PC-9 (cell line): Measurements from ENCODE around the gene ARRDC1. TPM values are rescaled to one million over a fixed set of nuclear protein-coding genes. Genes with fewer than 3 reads are reported as not detected.

Experiments
- BruUV-seq: library from RNA; stranded (reverse); fragments of 400-500 nt; replicated peaks from 2 replicates; lab custom pipeline; 2021; lab: Mats Ljungman, UMichigan
- CTCF ChIA-PET: fragments of 300-600 bp; sonication (Branson Sonifier 250); formaldehyde crosslinking; loops from one replicate; lab custom pipeline; 2022; ENCODE audit warnings: antibody characterized with exemption; lab: Charles Lee
- POLR2A ChIA-PET: fragments of 300-600 bp; sonication (Branson Sonifier 250); formaldehyde crosslinking; loops from one replicate; lab custom pipeline; 2022; ENCODE audit warnings: antibody characterized with exemption; ENCODE audit not compliant: unreplicated experiment; lab: Charles Lee
- DNase-seq, 2 experiments: peaks; one replicate each; pipeline versions ENCODE4 v3.0.0 to v3.0.0-alpha.2; 2015 to 2022; ENCODE audit warnings: mixed read lengths in 1 of 2
- H2AFZ ChIP-seq: fragments of 200-600 bp; sonication (generic); 2 replicates; pipeline ENCODE4 v1.8.1; 2017; ENCODE audit warnings: antibody characterized with exemption
- H3F3A ChIP-seq: fragments of 200-600 bp; sonication (generic); 2 replicates; pipeline ENCODE4 v1.8.1; 2017; ENCODE audit warnings: antibody characterized with exemption, mild to moderate bottlenecking, low read depth; ENCODE audit not compliant: insufficient read depth
- H3K27ac ChIP-seq: fragments of 200-600 bp; sonication (generic); 2 replicates; pipeline ENCODE4 v1.6.1; 2016; ENCODE audit warnings: mixed run types
- H3K27me3 ChIP-seq: fragments of 200-600 bp; sonication (generic); 2 replicates; pipeline ENCODE4 v1.6.1; 2016; ENCODE audit warnings: low read depth, mixed run types; ENCODE audit not compliant: insufficient read depth
- H3K36me3 ChIP-seq: fragments of 200-600 bp; sonication (generic); 2 replicates; pipeline ENCODE4 v1.6.1; 2016; ENCODE audit warnings: low read depth, mixed run types
- H3K4me1 ChIP-seq: fragments of 200-600 bp; sonication (generic); replicated peaks from 2 replicates; pipeline ENCODE4 v1.6.1; 2016; ENCODE audit warnings: mixed run types; ENCODE audit not compliant: insufficient read depth
- H3K4me2 ChIP-seq: fragments of 200-600 bp; sonication (generic); 2 replicates; pipeline ENCODE4 v1.6.1; 2017; ENCODE audit warnings: mixed run types
- H3K4me3 ChIP-seq: fragments of 200-600 bp; sonication (generic); 2 replicates; pipeline ENCODE4 v1.6.1; 2016; ENCODE audit warnings: mixed run types
- H3K79me2 ChIP-seq: fragments of 200-600 bp; sonication (generic); 2 replicates; pipeline ENCODE4 v1.6.1; 2017; ENCODE audit warnings: low read depth, mixed run types
- H3K9me2 ChIP-seq: fragments of 200-600 bp; sonication (generic); 2 replicates; pipeline ENCODE4 v1.8.1; 2017; ENCODE audit warnings: mild to moderate bottlenecking; ENCODE audit not compliant: insufficient read depth
- H3K9me3 ChIP-seq: fragments of 200-600 bp; sonication (generic); 2 replicates; pipeline ENCODE4 v1.8.1; 2016; ENCODE audit warnings: low read depth; ENCODE audit not compliant: insufficient read depth
- H4K20me1 ChIP-seq: fragments of 200-600 bp; sonication (generic); 2 replicates; pipeline ENCODE4 v1.8.1; 2017; ENCODE audit not compliant: insufficient read depth
- EZH2 ChIP-seq: fragments of 200-600 bp; sonication (generic); IDR thresholded peaks from 2 replicates; pipeline ENCODE4 v1.8.0; 2017; ENCODE audit warnings: antibody characterized with exemption, low read depth
- intact Hi-C: fragments of 100-400 bp; cut with micrococcal nuclease; formaldehyde crosslinking; loops from one replicate; pipeline ENCODE4 v1.10.0; 2022; ENCODE audit not compliant: unreplicated experiment
- total RNA-seq: library from RNA; stranded (reverse); gene quantifications from 2 replicates; pipeline ENCODE4 v1.2.3, GENCODE V29; 2021
- TF ChIP-seq, protein P1 (sequence below): fragments of 200-600 bp; sonication (generic); conservative IDR thresholded peaks from 2 replicates; pipeline ENCODE4 v1.6.1; 2017; ENCODE audit warnings: mixed run types, antibody characterized with exemption, mild to moderate bottlenecking, moderate library complexity

The ARRDC1 gene
- total RNA-seq, 1 experiment from 2014 or later: 127 TPM

DNA sequence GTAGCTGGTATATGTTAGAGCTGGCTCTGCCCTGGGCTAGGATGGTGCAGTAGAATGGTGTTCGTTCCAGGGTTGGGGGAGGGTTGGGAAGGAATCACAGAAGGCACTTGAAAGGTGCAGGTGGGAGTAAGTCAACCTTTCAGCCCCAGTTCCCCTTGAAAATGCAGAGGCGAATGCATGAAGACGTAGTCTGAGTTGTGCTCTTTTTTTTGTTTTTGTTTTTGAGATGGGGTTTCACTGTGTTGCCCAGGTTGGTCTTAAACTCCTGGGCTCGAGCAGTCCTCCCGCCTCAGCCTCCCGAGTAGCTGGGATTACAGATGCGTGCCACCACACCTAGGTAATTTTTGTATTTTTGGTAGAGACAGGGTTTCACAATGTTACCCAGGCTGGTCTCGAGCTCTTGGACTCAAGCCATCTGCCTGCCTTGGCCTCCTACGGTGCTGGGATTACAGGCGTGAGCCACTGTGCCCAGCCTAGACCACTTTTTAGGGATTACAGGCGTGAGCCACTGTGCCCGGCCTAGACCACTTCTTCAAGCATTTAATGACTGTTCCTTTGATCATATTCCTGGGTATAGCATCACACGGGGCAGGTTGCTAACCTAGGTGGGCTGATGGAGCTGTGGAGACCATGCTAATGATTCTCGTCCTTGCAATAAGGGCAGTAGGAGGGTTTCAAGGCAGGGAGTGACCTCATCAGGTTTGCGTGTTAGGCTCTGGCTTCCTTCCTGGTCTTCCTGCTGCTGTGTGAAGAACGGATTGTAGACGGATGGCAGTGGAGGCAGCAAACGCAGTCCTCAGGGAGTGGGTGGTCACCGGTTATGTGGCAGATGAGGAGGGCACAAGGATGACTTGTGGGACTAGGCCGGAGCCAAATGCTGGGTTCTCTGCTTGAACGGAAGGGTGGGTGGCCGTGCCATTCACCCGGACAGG, 27.0 kb downstream of the ARRDC1 start:
- no peak overlapping the region for H2AFZ ChIP-seq
- peaks cover 75% of the 10 kb centered on the region for H4K20me1 ChIP-seq
- no peaks in the 10 kb centered on the region for H3K36me3 ChIP-seq
- H3K4me3 ChIP-seq: no peak overlapping the region
- intact Hi-C loops: no loop called here
- CTCF ChIA-PET: no interaction called here
- H3K4me2 ChIP-seq: no peak overlapping the region
- peaks cover 95% of the 10 kb centered on the region for H3K79me2 ChIP-seq
- H3F3A ChIP-seq: 0 out of 2 replicates have a peak, but pooled peaks cover 6% of the 10 kb centered on the region
- no TSS peak for BruUV-seq
- POLR2A ChIA-PET: no interaction called here
- no peak overlapping the region for H3K27ac ChIP-seq
- DNase-seq: no peak
- no peaks in the 10 kb centered on the region for H3K9me3 ChIP-seq
- H3K4me1 ChIP-seq: no peaks in the 10 kb centered on the region
- H3K9me2 ChIP-seq: no peaks in the 10 kb centered on the region
- H3K27me3 ChIP-seq: no peaks in the 10 kb centered on the region
- TF ChIP-seq EZH2: no peak
- TF ChIP-seq, protein P1, sequence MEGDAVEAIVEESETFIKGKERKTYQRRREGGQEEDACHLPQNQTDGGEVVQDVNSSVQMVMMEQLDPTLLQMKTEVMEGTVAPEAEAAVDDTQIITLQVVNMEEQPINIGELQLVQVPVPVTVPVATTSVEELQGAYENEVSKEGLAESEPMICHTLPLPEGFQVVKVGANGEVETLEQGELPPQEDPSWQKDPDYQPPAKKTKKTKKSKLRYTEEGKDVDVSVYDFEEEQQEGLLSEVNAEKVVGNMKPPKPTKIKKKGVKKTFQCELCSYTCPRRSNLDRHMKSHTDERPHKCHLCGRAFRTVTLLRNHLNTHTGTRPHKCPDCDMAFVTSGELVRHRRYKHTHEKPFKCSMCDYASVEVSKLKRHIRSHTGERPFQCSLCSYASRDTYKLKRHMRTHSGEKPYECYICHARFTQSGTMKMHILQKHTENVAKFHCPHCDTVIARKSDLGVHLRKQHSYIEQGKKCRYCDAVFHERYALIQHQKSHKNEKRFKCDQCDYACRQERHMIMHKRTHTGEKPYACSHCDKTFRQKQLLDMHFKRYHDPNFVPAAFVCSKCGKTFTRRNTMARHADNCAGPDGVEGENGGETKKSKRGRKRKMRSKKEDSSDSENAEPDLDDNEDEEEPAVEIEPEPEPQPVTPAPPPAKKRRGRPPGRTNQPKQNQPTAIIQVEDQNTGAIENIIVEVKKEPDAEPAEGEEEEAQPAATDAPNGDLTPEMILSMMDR: no peak

DNA sequence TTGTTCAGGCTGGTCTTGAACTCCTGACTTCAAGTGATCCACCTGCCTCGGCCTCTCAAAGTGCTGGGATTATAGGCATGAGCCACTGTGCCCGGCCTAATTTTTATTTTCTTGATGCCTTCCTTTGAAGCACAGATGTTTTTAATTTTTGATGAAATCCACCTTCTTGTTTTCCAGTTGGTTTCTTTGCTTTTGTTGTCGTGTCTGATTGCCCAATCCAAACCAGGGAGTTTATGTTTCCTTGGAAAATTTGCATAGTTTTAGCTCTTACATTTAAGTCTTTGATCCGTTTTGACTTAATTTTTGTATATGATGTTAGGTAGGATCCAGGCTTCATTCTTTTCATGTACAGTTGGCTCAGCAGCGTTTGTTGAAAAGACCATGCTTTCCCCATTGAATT, 28.5 kb downstream of the ARRDC1 start:
- no peak overlapping the region for H2AFZ ChIP-seq
- H3K9me3 ChIP-seq: no peaks in the 10 kb centered on the region
- intact Hi-C loops: no loop called here
- H3K4me2 ChIP-seq: no peak overlapping the region
- ChIA-PET CTCF (no interaction called here), POLR2A (no interaction called here)
- H4K20me1 ChIP-seq: peaks cover 84% of the 10 kb centered on the region
- H3K27ac ChIP-seq: no peak overlapping the region
- no peaks in the 10 kb centered on the region for H3K36me3 ChIP-seq
- H3K9me2 ChIP-seq: no peaks in the 10 kb centered on the region
- BruUV-seq: no TSS peak
- H3K4me3 ChIP-seq: no peak overlapping the region
- no peaks in the 10 kb centered on the region for H3K4me1 ChIP-seq
- no peak for DNase-seq
- no peaks in the 10 kb centered on the region for H3K27me3 ChIP-seq
- H3F3A ChIP-seq: 0 out of 2 replicates have a peak, but pooled peaks cover 6% of the 10 kb centered on the region
- TF ChIP-seq, protein P1: no peak
- no peak for TF ChIP-seq EZH2
- peaks cover 96% of the 10 kb centered on the region for H3K79me2 ChIP-seq

DNA sequence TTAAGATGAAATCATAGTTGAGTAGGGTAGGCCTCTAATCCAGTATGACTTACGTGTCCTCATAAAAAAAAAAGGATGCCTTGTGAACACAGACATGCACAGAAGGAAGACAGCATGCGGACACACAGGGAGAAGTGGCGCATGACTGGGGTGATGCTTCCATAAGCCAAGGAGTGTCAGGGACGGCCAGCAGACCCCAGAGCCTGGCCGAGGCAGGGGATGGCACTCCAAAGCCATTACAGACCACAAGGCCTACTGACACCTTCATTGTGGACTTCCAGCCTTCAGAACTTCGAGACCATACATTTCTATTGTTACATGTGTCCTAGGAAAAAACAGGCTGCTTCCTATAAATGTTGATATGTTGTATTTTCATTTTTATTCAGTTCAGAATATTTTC, 33.2 kb downstream of the ARRDC1 start:
- Histone ChIP-seq H3K27ac (no peak overlapping the region), H3K9me2 (no peaks in the 10 kb centered on the region), H3K79me2 (peaks cover 94% of the 10 kb centered on the region), H4K20me1 (peaks cover 85% of the 10 kb centered on the region), H3K4me1 (no peaks in the 10 kb centered on the region), H3K9me3 (no peaks in the 10 kb centered on the region), H2AFZ (no peak overlapping the region), H3K36me3 (no peaks in the 10 kb centered on the region), H3K27me3 (no peaks in the 10 kb centered on the region), H3K4me3 (no peak overlapping the region), H3K4me2 (no peak overlapping the region), H3F3A (0 out of 2 replicates have a peak, but pooled peaks cover 6% of the 10 kb centered on the region)
- TF ChIP-seq EZH2: no peak
- TF ChIP-seq, protein P1: no peak
- no peak for DNase-seq
- ChIA-PET POLR2A (no interaction called here), CTCF (no interaction called here)
- no TSS peak for BruUV-seq
- intact Hi-C loops: no loop called here
